Measurements from ENCODE around the gene CEP250. TPM values are rescaled to one million over a fixed set of nuclear protein-coding genes. Genes with fewer than 3 reads are reported as not detected.
A peak's percentile ranks its signal among the peaks of the same experiment; 100 is the strongest.

The CEP250 gene
- total and polyA plus RNA-seq, 8 donors, result 23.4 to 80.0 (median 71.3) TPM

- H3K27ac ChIP-seq, result no peak overlapping the region
- peak in 1 of 4 donors; percentile 75 for DNase-seq
- intact Hi-C loops (cut with DNase I), result no loop called here
- no peaks in the 10 kb centered on the region for H3K4me1 ChIP-seq
- H3K4me3 ChIP-seq, result no peak overlapping the region
- TF ChIP-seq CTCF (IDR thresholded peaks at IDR 0.05), result no peak
- peak; percentile 95 for ATAC-seq
- no peaks in the 10 kb centered on the region for H3K9me3 ChIP-seq
- peaks cover 0 to 33% of the 10 kb centered on the region in 2 donors for H3K36me3 ChIP-seq
- no peaks in the 10 kb centered on the region for H3K27me3 ChIP-seq
Measured at GRCh38 chr20:35561268-35561667, 105.9 kb downstream of the CEP250 start.

- ATAC-seq (no peak), DNase-seq (peak in 1 of 4 donors; percentile 45)
- peaks cover 0 to 29% of the 10 kb centered on the region in 2 donors for H3K36me3 ChIP-seq
- H3K9me3 ChIP-seq, result no peaks in the 10 kb centered on the region
- no peak for TF ChIP-seq CTCF (IDR thresholded peaks at IDR 0.05)
- intact Hi-C loops (cut with DNase I), result no loop called here
- H3K27me3 ChIP-seq, result no peaks in the 10 kb centered on the region
- H3K4me3 ChIP-seq, result no peak overlapping the region
- H3K4me1 ChIP-seq, result no peaks in the 10 kb centered on the region
- no peak overlapping the region for H3K27ac ChIP-seq
Measured at GRCh38 chr20:35561671-35562070, 106.3 kb downstream of the CEP250 start.

GRCh38 chr20:35562541-35563110 lies 107.2 kb downstream of the CEP250 start:
- peak in 1 of 4 donors; percentile 59 for DNase-seq
- Histone ChIP-seq H3K4me1 (no peaks in the 10 kb centered on the region), H3K27me3 (no peaks in the 10 kb centered on the region), H3K36me3 (peaks cover 0 to 20% of the 10 kb centered on the region in 2 donors), H3K27ac (no peak overlapping the region), H3K9me3 (no peaks in the 10 kb centered on the region), H3K4me3 (no peak overlapping the region)
- no peak for ATAC-seq
- intact Hi-C loops (cut with DNase I), result no loop called here
- no peak for TF ChIP-seq CTCF (IDR thresholded peaks at IDR 0.05)

- intact Hi-C loops (cut with DNase I), result no loop called here
- Histone ChIP-seq H3K4me1 (no peaks in the 10 kb centered on the region), H3K27me3 (no peaks in the 10 kb centered on the region), H3K36me3 (peaks cover 0 to 8% of the 10 kb centered on the region in 2 donors), H3K9me3 (no peaks in the 10 kb centered on the region), H3K27ac (no peak overlapping the region), H3K4me3 (no peak overlapping the region)
- TF ChIP-seq CTCF (IDR thresholded peaks at IDR 0.05), result no peak
- no peak for ATAC-seq
- peak in 1 of 4 donors; percentile 37 for DNase-seq
Measured at GRCh38 chr20:35563834-35564233, 108.4 kb downstream of the CEP250 start.

GRCh38 chr20:35564905-35565304 lies 109.5 kb downstream of the CEP250 start:
- intact Hi-C loops (cut with DNase I), result no loop called here
- H3K27me3 ChIP-seq, result no peaks in the 10 kb centered on the region
- peak in 1 of 4 donors; percentile 34 for DNase-seq
- no peak for ATAC-seq
- H3K4me1 ChIP-seq, result no peaks in the 10 kb centered on the region
- no peak for TF ChIP-seq CTCF (IDR thresholded peaks at IDR 0.05)
- H3K27ac ChIP-seq, result no peak overlapping the region
- no peaks in the 10 kb centered on the region for H3K36me3 ChIP-seq
- H3K4me3 ChIP-seq, result no peak overlapping the region
- no peaks in the 10 kb centered on the region for H3K9me3 ChIP-seq
